Measurements from ENCODE around the gene PCMT1.
"Not testable (repeated sequence)": the region's sequence is repeated elsewhere in the genome, so short reads cannot be mapped to it uniquely, and the experiment has no call there.

The PCMT1 gene

GRCh38 chr6:149749594-149750135 is at the start of gene PCMT1:
Gene PCMT1, plus strand, starts transcription at chr6:149749741. Its CDS starts 161 bp downstream, at chr6:149749902.
- DNase-seq, result peak; percentile 88

- no peak for DNase-seq
Measured at GRCh38 chr6:149701714-149702113, 47.8 kb upstream of the PCMT1 start.

- DNase-seq, result no peak
Measured at GRCh38 chr6:149711711-149712110, 37.8 kb upstream of the PCMT1 start.

GRCh38 chr6:149714442-149714841 is 35.1 kb upstream of the PCMT1 start:
- no peak for DNase-seq

- DNase-seq, result no peak
Measured at GRCh38 chr6:149716181-149716963, 33.2 kb upstream of the PCMT1 start.

GRCh38 chr6:149717255-149717587 is 32.3 kb upstream of the PCMT1 start:
- no peak for DNase-seq

- peak; percentile 64 for DNase-seq
Measured at GRCh38 chr6:149717588-149718458, 31.7 kb upstream of the PCMT1 start, which contains the start of gene LATS1. Gene LATS1, minus strand, starts transcription at chr6:149718101. Its CDS starts 15,975 bp downstream, at chr6:149702126.

- DNase-seq, result no peak
Measured at GRCh38 chr6:149719531-149719930, 30.0 kb upstream of the PCMT1 start.

GRCh38 chr6:149723262-149723661 is 26.3 kb upstream of the PCMT1 start:
- DNase-seq, result no peak

- DNase-seq, result no peak
Measured at GRCh38 chr6:149723771-149724417, 25.6 kb upstream of the PCMT1 start.

GRCh38 chr6:149725785-149726184 is 23.8 kb upstream of the PCMT1 start:
- DNase-seq, result no peak

GRCh38 chr6:149727793-149728498 is 21.6 kb upstream of the PCMT1 start:
- DNase-seq, result peak; percentile 59

GRCh38 chr6:149728499-149729234 is 20.9 kb upstream of the PCMT1 start:
- no peak for DNase-seq

GRCh38 chr6:149729824-149730223 is 19.7 kb upstream of the PCMT1 start:
- no peak for DNase-seq

GRCh38 chr6:149733089-149733720 is 16.3 kb upstream of the PCMT1 start:
- DNase-seq, result no peak

GRCh38 chr6:149734915-149735314 is 14.6 kb upstream of the PCMT1 start:
- no peak for DNase-seq

GRCh38 chr6:149745252-149745651 is 4.3 kb upstream of the PCMT1 start:
- DNase-seq, result not testable (repeated sequence)

GRCh38 chr6:149746147-149746946 is 3.2 kb upstream of the PCMT1 start, which contains the start of gene NUP43:
Gene NUP43, minus strand, starts transcription at chr6:149746529. Its CDS starts 34 bp downstream, at chr6:149746495.
- DNase-seq, result peak; percentile 96

- not testable (repeated sequence) for DNase-seq
Measured at GRCh38 chr6:149749082-149749593, 403 bp upstream of the PCMT1 start.

GRCh38 chr6:149750136-149750609 is 632 bp downstream of the PCMT1 start:
- no peak for DNase-seq

Measured in KG1 (cell line).